ENCODE measurements around the gene SMLR1.

- TF ChIP-seq, protein P1, sequence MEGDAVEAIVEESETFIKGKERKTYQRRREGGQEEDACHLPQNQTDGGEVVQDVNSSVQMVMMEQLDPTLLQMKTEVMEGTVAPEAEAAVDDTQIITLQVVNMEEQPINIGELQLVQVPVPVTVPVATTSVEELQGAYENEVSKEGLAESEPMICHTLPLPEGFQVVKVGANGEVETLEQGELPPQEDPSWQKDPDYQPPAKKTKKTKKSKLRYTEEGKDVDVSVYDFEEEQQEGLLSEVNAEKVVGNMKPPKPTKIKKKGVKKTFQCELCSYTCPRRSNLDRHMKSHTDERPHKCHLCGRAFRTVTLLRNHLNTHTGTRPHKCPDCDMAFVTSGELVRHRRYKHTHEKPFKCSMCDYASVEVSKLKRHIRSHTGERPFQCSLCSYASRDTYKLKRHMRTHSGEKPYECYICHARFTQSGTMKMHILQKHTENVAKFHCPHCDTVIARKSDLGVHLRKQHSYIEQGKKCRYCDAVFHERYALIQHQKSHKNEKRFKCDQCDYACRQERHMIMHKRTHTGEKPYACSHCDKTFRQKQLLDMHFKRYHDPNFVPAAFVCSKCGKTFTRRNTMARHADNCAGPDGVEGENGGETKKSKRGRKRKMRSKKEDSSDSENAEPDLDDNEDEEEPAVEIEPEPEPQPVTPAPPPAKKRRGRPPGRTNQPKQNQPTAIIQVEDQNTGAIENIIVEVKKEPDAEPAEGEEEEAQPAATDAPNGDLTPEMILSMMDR (IDR thresholded peaks at IDR 0.05), result no peak
- no peak for TF ChIP-seq ZFX (IDR thresholded peaks at IDR 0.05; ENCODE audit: borderline replicate concordance)
These were observed 55.2 kb downstream of the SMLR1 start for GRCh38 chr6:130882370-130882769.

All from 22Rv1 (cell line).